Activated CD8-positive, alpha-beta memory T cell treated with anti-CD3 and anti-CD28 coated beads, Interleukin-2, amount 50 U/mL, for 24 hours (primary cell): ENCODE results near the gene TBCK.

Experiments used
- DNase-seq: peaks from one replicate; pipeline ENCODE4 v3.0.0-alpha.2; 2020; ENCODE audit errors: extremely low read depth

TBCK gene

GRCh38 chr4:106287353-106287969, 28.5 kb downstream of the TBCK start:
- no peak for DNase-seq

- DNase-seq, result no peak
Measured at GRCh38 chr4:106286611-106287010, 29.4 kb downstream of the TBCK start.

- DNase-seq, result no peak
Measured at GRCh38 chr4:106284227-106284626, 31.8 kb downstream of the TBCK start.

- no peak for DNase-seq
Measured at GRCh38 chr4:106277140-106277675, 38.8 kb downstream of the TBCK start.

GRCh38 chr4:106273831-106274230, 42.2 kb downstream of the TBCK start:
- DNase-seq, result no peak

GRCh38 chr4:106270736-106271135, 45.3 kb downstream of the TBCK start:
- no peak for DNase-seq

GRCh38 chr4:106269711-106270110, 46.3 kb downstream of the TBCK start:
- DNase-seq, result no peak

- DNase-seq, result no peak
Measured at GRCh38 chr4:106268786-106269185, 47.2 kb downstream of the TBCK start.

GRCh38 chr4:106266201-106266600, 49.8 kb downstream of the TBCK start:
- DNase-seq, result no peak

- DNase-seq, result no peak
Measured at GRCh38 chr4:106264331-106264728, 51.7 kb downstream of the TBCK start.

- no peak for DNase-seq
Measured at GRCh38 chr4:106263594-106264330, 52.2 kb downstream of the TBCK start.

GRCh38 chr4:106261980-106262379, 54.0 kb downstream of the TBCK start:
- no peak for DNase-seq

GRCh38 chr4:106258145-106259045, 57.6 kb downstream of the TBCK start:
- DNase-seq, result no peak

- DNase-seq, result no peak
Measured at GRCh38 chr4:106256190-106256589, 59.8 kb downstream of the TBCK start.

- no peak for DNase-seq
Measured at GRCh38 chr4:106255195-106255594, 60.8 kb downstream of the TBCK start.

GRCh38 chr4:106253364-106254129, 62.5 kb downstream of the TBCK start:
- DNase-seq, result no peak

GRCh38 chr4:106247600-106247999, 68.4 kb downstream of the TBCK start:
- DNase-seq, result no peak

- DNase-seq, result no peak
Measured at GRCh38 chr4:106246441-106246840, 69.6 kb downstream of the TBCK start.

- no peak for DNase-seq
Measured at GRCh38 chr4:106245176-106245575, 70.8 kb downstream of the TBCK start.

- DNase-seq, result no peak
Measured at GRCh38 chr4:106240699-106241098, 75.3 kb downstream of the TBCK start.

- DNase-seq, result no peak
Measured at GRCh38 chr4:106238820-106239420, 77.1 kb downstream of the TBCK start.
